CD4-positive, alpha-beta T cell treated with Interleukin-17A for 1 hour (primary cell): Measurements from ENCODE around the gene SLC39A8.

Experiments
- DNase-seq: peaks from one replicate; pipeline ENCODE4 v3.0.0-alpha.2; 2020

The SLC39A8 gene

GRCh38 chr4:102222838-102223409 lies 122.4 kb downstream of the SLC39A8 start:
- no peak for DNase-seq

- DNase-seq: no peak
These were observed 126.2 kb downstream of the SLC39A8 start for GRCh38 chr4:102219129-102219528.

- DNase-seq: no peak
These were observed 126.6 kb downstream of the SLC39A8 start for GRCh38 chr4:102218656-102219055.

GRCh38 chr4:102217775-102218355 lies 127.4 kb downstream of the SLC39A8 start:
- DNase-seq: no peak

- DNase-seq: no peak
These were observed 127.9 kb downstream of the SLC39A8 start for GRCh38 chr4:102217345-102217744.

- no peak for DNase-seq
These were observed 128.6 kb downstream of the SLC39A8 start for GRCh38 chr4:102216666-102217065.

GRCh38 chr4:102213031-102213430 lies 132.3 kb downstream of the SLC39A8 start:
- DNase-seq: no peak
